ENCODE results near the gene MAG. TPM values are rescaled to one million over a fixed set of nuclear protein-coding genes. Genes with fewer than 3 reads are reported as not detected.
A peak's percentile ranks its signal among the peaks of the same experiment; 100 is the strongest.

Gene MAG
- total and polyA plus RNA-seq, 12 donors = 0.33 to 45.0 (median 2.1) TPM; not detected in 1

- H3K4me3 ChIP-seq = peak within 1 kb of the TSS; percentile 6 to 78 (median 52)
- WGBS, 4 donors = 0 to 1% (median 0%) methylated on average over 3 to 69 of the region's 69 CpGs
- no peaks in the 10 kb centered on the region for H3K9me3 ChIP-seq (replicated peaks in 1 of 3)
- peaks cover 5 to 19% of the 10 kb centered on the region in 2 donors for H3K4me1 ChIP-seq (replicated peaks in 1 of 2)
- peak within 1 kb of the TSS in 4 of 5 donors; percentile 85 to 97 (median 88) for H3K27ac ChIP-seq
- peaks cover 6% of the 10 kb centered on the region for H3K27me3 ChIP-seq
- peak; percentile 80 to 93 (median 84) for DNase-seq
- intact Hi-C loops (cut with DNase I) = no loop called here
- H3K36me3 ChIP-seq (replicated peaks in 1 of 2) = no peaks in the 10 kb centered on the region
- TF ChIP-seq CTCF (IDR thresholded peaks at IDR 0.05) = peak in 1 of 6 experiments; percentile 1
- TF ChIP-seq POLR2A (IDR thresholded peaks at IDR 0.05) = peak; percentile 31 to 64
Observed at GRCh38 chr19:35248310-35249145, 43.4 kb upstream of the MAG start, which contains the start of gene LSR. TSS of gene LSR (plus strand) at chr19:35249002. CDS start at chr19:35249023, 21 bp downstream.

GRCh38 chr19:35249146-35249847, 42.7 kb upstream of the MAG start:
- Histone ChIP-seq H3K9me3 (replicated peaks in 1 of 3) (no peaks in the 10 kb centered on the region), H3K4me1 (replicated peaks in 1 of 2) (peaks cover 5 to 19% of the 10 kb centered on the region in 2 donors), H3K36me3 (replicated peaks in 1 of 2) (no peaks in the 10 kb centered on the region), H3K4me3 (peak overlapping the region; percentile 6 to 78 (median 52)), H3K27ac (peak overlapping the region in 4 of 5 donors; percentile 85 to 97 (median 88)), H3K27me3 (peaks cover 6% of the 10 kb centered on the region)
- peak in 6 of 7 donors; percentile 41 to 61 (median 46) for DNase-seq
- intact Hi-C loops (cut with DNase I) = no loop called here
- WGBS, 4 donors = 5 to 8% (median 7%) methylated on average over 30 to 39 of the region's 39 CpGs
- TF ChIP-seq CTCF (IDR thresholded peaks at IDR 0.05) = no peak
- no peak for TF ChIP-seq POLR2A (IDR thresholded peaks at IDR 0.05)

GRCh38 chr19:35249848-35250711, 41.9 kb upstream of the MAG start:
- no peaks in the 10 kb centered on the region for H3K9me3 ChIP-seq (replicated peaks in 1 of 3)
- peaks cover 5 to 20% of the 10 kb centered on the region in 2 donors for H3K4me1 ChIP-seq (replicated peaks in 1 of 2)
- no peak for TF ChIP-seq CTCF (IDR thresholded peaks at IDR 0.05)
- no peak for TF ChIP-seq POLR2A (IDR thresholded peaks at IDR 0.05)
- 62 to 73% (median 64%) methylated on average over 13 to 34 of the region's 34 CpGs for WGBS, 4 donors
- peak in 1 of 7 donors; percentile 31 for DNase-seq
- peak overlapping the region in 2 of 5 donors; percentile 89 to 97 for H3K27ac ChIP-seq
- intact Hi-C loops (cut with DNase I) = no loop called here
- peak overlapping the region in 1 of 4 donors; percentile 69 for H3K4me3 ChIP-seq
- H3K27me3 ChIP-seq = peaks cover 6% of the 10 kb centered on the region
- no peaks in the 10 kb centered on the region for H3K36me3 ChIP-seq (replicated peaks in 1 of 2)
